Neural crest cell (in vitro differentiated cells): Measurements from ENCODE around the gene TRAF2. TPM values are rescaled to one million over a fixed set of nuclear protein-coding genes. Genes with fewer than 3 reads are reported as not detected.

Experiments used
- DNase-seq: peaks from one replicate; pipeline ENCODE4 v3.0.0; 2021; ENCODE audit warnings: low read depth, mixed read lengths, low spot score
- H3K27ac Mint-ChIP-seq: one replicate; pipeline ENCODE4 v1.8.0; 2021; ENCODE audit warnings: mild to moderate bottlenecking, mixed read lengths; ENCODE audit not compliant: unreplicated experiment
- H3K27me3 Mint-ChIP-seq: 2 replicates; pipeline ENCODE4 v1.8.0; 2021; ENCODE audit warnings: low read depth, mild to moderate bottlenecking, mixed read lengths
- H3K36me3 Mint-ChIP-seq: 2 replicates; pipeline ENCODE4 v1.8.0; 2021; ENCODE audit warnings: low read depth, mild to moderate bottlenecking, mixed read lengths
- H3K4me1 Mint-ChIP-seq: 2 replicates; pipeline ENCODE4 v1.8.0; 2021; ENCODE audit warnings: mixed read lengths
- H3K4me3 Mint-ChIP-seq: one replicate; pipeline ENCODE4 v1.8.0; 2021; ENCODE audit warnings: mild to moderate bottlenecking, mixed read lengths
- H3K9me3 Mint-ChIP-seq: 2 replicates; pipeline ENCODE4 v1.8.0; 2021; ENCODE audit warnings: mixed read lengths
- CTCF ChIP-seq: fragments of 200-600 bp; sonication (generic); conservative IDR thresholded peaks from 2 replicates; pipeline ENCODE4 v1.5.0; 2021; ENCODE audit warnings: antibody characterized with exemption, mild to moderate bottlenecking
- total RNA-seq: library from RNA; stranded (reverse); gene quantifications from 2 replicates; pipeline ENCODE4 v1.2.1, GENCODE V29; 2021

Gene TRAF2
- total RNA-seq, 1 donor from 2014 or later, result 30.1 TPM

GRCh38 chr9:136860529-136860928, 25.8 kb upstream of the TRAF2 start:
- Mint-ChIP-seq H3K27me3 (no peaks in the 10 kb centered on the region), H3K4me1 (peaks cover 5% of the 10 kb centered on the region), H3K36me3 (peaks cover 5% of the 10 kb centered on the region), H3K9me3 (no peaks in the 10 kb centered on the region), H3K4me3 (peak overlapping the region; percentile 62), H3K27ac (no peak overlapping the region)
- TF ChIP-seq CTCF, result no peak
- DNase-seq, result no peak

DNA sequence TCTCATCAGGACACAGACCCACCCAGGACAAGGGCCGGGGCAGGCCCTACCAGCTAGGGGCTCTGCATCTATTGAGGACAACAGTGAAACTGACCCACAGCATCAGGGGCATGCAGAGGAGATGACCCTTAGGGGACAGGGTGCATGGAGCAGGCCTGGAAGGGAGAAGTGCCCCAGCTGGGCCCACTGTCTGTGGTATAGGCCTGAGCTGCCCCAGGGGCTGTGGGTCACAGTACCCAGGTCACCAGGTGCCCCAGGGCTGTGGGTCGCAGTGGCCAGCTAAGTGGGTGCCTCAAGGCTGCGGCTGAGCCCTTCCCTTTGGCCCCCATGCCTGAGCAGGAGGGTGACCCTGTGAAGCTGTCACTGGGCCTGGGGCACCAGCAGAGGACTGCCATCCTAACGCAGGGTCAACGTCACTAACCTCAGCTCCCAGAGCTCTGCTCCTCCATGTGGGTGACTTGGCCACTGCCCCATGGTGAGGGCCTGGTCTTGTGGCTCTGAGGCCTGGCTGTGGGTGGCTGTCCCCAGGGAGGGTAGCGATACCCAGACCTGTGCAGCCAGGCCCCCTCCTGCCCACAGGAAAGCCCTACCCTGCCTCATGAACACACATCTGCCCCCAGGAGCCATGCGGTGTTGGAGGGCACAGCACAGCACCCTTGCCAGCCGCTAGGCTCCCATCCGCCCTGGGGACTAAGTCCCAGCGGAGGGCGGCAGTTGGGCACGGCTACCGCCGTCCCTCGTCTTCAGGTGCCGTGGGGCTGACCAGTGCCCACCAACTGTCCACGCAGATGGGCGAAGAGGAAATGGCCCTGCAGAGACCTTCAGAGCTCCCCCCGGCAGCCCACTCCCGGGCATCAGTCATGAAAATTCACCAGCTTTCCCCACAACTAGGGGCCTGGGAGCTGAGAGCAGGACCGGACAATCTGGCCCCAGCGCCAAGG, 25.1 kb upstream of the TRAF2 start:
- Mint-ChIP-seq H3K9me3 (no peaks in the 10 kb centered on the region), H3K36me3 (peaks cover 5% of the 10 kb centered on the region), H3K27ac (no peak overlapping the region), H3K27me3 (no peaks in the 10 kb centered on the region), H3K4me3 (no peak overlapping the region), H3K4me1 (peaks cover 5% of the 10 kb centered on the region)
- no peak for TF ChIP-seq CTCF
- no peak for DNase-seq

GRCh38 chr9:136861874-136862457, 24.4 kb upstream of the TRAF2 start:
- Mint-ChIP-seq H3K4me3 (no peak overlapping the region), H3K27ac (peak overlapping the region; percentile 12), H3K36me3 (peaks cover 5% of the 10 kb centered on the region), H3K27me3 (no peaks in the 10 kb centered on the region), H3K9me3 (no peaks in the 10 kb centered on the region), H3K4me1 (peaks cover 5% of the 10 kb centered on the region)
- no peak for DNase-seq
- no peak for TF ChIP-seq CTCF

DNA sequence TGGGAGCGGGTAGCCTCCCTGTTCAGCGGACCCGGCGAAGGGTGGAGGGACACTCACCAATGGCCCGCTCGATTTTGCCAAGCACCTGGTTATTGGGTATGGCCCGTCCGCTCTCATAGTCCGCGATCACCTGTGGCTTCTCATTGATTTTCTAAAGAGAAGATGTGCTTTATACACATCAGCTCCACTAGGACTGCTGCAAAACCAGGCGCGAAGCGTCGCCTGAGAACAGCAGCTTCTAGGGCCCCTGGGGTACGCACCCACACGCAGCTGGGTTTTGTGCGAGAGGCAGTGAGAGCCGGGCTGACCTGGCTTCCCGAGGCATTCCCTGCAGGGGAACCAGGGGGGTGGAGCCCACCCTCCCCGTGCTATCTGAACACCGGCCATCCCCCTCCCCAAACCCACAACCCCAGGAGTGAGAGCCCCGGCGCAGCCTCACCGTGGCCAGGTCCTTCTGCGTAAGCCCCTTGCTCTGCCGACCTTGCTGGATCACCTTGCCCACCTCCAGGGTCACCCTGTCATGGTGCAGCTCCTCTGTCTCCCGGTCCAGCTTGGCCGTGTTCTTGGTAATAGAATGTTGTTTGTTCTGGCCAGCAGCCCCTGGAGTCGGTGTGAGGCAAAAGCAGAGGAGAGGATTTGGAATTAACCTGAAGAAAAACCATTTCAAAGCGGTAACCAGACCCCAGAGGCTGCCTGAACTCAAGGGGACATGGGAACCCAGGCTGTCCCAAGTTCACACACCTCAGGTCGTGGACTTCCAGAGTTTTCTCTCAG, 23.3 kb upstream of the TRAF2 start:
- Mint-ChIP-seq H3K36me3 (peaks cover 9% of the 10 kb centered on the region), H3K4me3 (peak overlapping the region; percentile 51), H3K9me3 (peaks cover 2% of the 10 kb centered on the region), H3K27ac (no peak overlapping the region), H3K4me1 (peaks cover 8% of the 10 kb centered on the region), H3K27me3 (no peaks in the 10 kb centered on the region)
- DNase-seq, result no peak
- no peak for TF ChIP-seq CTCF

DNA sequence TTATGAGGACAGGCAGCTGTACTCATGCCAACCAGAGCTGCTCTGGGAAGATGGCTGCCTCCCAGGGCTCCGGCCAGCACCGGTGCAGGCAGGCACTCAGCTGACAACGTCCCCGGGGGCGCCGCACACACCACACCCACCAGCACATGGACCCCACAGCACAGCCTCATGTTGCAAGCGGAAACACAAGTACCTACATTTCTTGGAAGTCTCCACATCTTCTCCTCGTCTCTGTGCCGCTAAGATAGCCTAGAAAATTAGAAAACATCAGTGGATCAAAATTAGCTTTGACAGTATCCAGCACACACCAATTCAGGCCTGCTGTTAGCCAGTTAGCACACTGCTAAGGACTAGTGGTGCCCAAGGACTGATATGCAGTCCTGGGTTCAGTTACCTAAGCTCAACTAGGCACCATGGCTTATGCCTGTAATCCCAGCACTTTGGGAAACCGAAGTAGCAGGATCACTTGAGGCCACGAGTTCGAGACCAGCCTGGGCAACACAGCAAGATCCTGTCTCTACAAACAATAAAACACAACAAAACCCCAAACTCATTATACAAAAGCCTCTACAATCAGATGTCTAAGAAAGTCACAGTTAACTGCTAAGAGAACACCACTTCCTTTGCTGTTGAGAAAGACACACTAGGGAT, 22.6 kb upstream of the TRAF2 start:
- no peak for TF ChIP-seq CTCF
- Mint-ChIP-seq H3K9me3 (peaks cover 2% of the 10 kb centered on the region), H3K36me3 (peaks cover 16% of the 10 kb centered on the region), H3K4me3 (peak overlapping the region; percentile 59), H3K27ac (no peak overlapping the region), H3K4me1 (peaks cover 8% of the 10 kb centered on the region), H3K27me3 (no peaks in the 10 kb centered on the region)
- no peak for DNase-seq
